ENCODE data around the gene GPRC5C. TPM values are rescaled to one million over a fixed set of nuclear protein-coding genes. Genes with fewer than 3 reads are reported as not detected.
A peak's percentile ranks its signal among the peaks of the same experiment; 100 is the strongest.

Gene GPRC5C
- total RNA-seq, 1 donor from 2014 or later = 13.5 TPM

DNA sequence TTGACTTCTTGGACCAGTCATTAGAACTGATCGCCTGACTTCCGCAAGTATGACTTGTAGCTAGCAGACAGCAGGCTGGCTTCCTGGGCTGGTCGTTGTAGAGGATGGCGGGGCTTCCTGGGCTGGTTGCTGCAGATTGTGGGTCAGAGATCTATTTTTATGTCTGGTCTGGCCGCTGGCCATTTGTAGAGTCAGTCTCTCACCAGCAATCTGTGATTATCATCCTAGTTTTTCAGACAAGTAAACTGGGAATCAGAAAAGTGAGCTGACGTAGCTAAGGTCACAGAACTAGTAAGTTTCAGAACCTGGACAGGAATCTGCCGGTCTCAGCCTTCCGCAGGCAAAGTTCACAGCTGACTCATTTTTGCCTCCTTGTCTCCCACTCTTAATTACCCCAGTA, 45.5 kb upstream of the GPRC5C start:
- Mint-ChIP-seq H3K9me3 (no peaks in the 10 kb centered on the region), H3K27me3 (ENCODE audit: insufficient read depth, low read depth) (peaks cover 13% of the 10 kb centered on the region), H3K36me3 (no peaks in the 10 kb centered on the region), H3K4me1 (peaks cover 14% of the 10 kb centered on the region), H3K4me3 (no peak overlapping the region), H3K27ac (no peak overlapping the region)
- TF ChIP-seq, protein P1, sequence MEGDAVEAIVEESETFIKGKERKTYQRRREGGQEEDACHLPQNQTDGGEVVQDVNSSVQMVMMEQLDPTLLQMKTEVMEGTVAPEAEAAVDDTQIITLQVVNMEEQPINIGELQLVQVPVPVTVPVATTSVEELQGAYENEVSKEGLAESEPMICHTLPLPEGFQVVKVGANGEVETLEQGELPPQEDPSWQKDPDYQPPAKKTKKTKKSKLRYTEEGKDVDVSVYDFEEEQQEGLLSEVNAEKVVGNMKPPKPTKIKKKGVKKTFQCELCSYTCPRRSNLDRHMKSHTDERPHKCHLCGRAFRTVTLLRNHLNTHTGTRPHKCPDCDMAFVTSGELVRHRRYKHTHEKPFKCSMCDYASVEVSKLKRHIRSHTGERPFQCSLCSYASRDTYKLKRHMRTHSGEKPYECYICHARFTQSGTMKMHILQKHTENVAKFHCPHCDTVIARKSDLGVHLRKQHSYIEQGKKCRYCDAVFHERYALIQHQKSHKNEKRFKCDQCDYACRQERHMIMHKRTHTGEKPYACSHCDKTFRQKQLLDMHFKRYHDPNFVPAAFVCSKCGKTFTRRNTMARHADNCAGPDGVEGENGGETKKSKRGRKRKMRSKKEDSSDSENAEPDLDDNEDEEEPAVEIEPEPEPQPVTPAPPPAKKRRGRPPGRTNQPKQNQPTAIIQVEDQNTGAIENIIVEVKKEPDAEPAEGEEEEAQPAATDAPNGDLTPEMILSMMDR (IDR thresholded peaks at IDR 0.05) = no peak
- TF ChIP-seq EZH2phosphoT487 (IDR thresholded peaks at IDR 0.05) = no peak
- TF ChIP-seq EZH2 (IDR thresholded peaks at IDR 0.05) = no peak
- no peak overlapping the region for H3K4me2 ChIP-seq
- no peak overlapping the region for H3K27ac ChIP-seq
- no peak for DNase-seq (ENCODE audit: low spot score)
- no peak overlapping the region for H2AFZ ChIP-seq (replicated peaks)
- no peaks in the 10 kb centered on the region for H3K9me3 ChIP-seq (ENCODE audit: low read depth)
- no peaks in the 10 kb centered on the region for H3K27me3 ChIP-seq
- H3K9ac ChIP-seq = no peak overlapping the region
- H3K79me2 ChIP-seq (ENCODE audit: low read depth) = no peaks in the 10 kb centered on the region
- no peaks in the 10 kb centered on the region for H3F3A ChIP-seq (ENCODE audit: low read depth)
- peaks cover 19% of the 10 kb centered on the region for H3K4me1 ChIP-seq
- H3K4me3 ChIP-seq = no peak overlapping the region
- no peaks in the 10 kb centered on the region for H3K36me3 ChIP-seq
- H4K20me1 ChIP-seq (ENCODE audit: low read depth) = no peaks in the 10 kb centered on the region

DNA sequence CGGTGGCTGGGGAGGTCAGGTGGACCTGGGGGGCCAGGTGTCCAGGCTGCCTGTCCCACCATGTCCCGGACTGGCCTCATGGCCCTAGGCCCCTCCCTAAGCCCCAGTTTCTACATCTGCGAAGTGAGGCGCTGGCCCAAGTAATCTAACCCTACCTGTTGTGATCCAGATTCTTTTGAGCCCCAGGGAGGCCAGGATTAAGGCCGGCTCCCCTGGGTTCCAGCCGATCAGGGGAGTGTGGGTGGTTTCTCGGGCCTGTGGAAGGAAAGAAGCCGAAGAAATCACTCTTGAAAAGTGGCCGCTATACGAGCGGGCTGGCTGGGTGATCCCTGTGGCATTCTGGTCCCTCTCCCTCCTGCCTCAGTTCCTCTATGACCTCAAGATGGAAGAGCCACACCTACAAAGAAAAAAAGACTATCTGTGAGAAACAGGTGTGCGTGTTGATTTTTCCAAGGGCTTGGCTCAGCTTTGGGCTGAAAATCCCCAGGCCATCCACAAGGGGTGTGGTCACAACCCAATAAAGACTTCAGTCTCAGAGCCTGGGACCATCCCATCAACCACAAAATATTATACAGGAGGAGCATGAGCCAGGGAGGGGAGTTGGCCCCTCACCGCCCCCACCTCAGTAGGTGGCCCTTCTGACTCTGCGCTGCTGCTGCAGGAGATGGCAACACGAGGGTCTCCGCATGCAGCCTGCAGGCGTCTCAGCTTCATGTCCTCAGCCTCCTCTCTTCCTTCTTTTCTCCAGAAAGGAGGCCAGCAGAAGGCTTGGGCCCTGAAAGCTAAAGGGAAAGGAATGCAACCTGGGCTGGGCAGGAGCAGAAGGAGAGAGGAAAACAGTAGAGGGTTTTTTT, 44.3 kb upstream of the GPRC5C start:
- Mint-ChIP-seq H3K36me3 (no peaks in the 10 kb centered on the region), H3K4me3 (no peak overlapping the region), H3K9me3 (no peaks in the 10 kb centered on the region), H3K4me1 (peaks cover 12% of the 10 kb centered on the region), H3K27me3 (ENCODE audit: insufficient read depth, low read depth) (peaks cover 13% of the 10 kb centered on the region), H3K27ac (no peak overlapping the region)
- Histone ChIP-seq H3K9me3 (ENCODE audit: low read depth) (no peaks in the 10 kb centered on the region), H3K4me3 (no peak overlapping the region), H3K36me3 (no peaks in the 10 kb centered on the region), H2AFZ (replicated peaks) (peak overlapping the region; percentile 55), H3K4me1 (peaks cover 19% of the 10 kb centered on the region), H3K79me2 (ENCODE audit: low read depth) (no peaks in the 10 kb centered on the region), H3K4me2 (no peak overlapping the region), H3K9ac (no peak overlapping the region), H3K27me3 (no peaks in the 10 kb centered on the region), H4K20me1 (ENCODE audit: low read depth) (no peaks in the 10 kb centered on the region), H3K27ac (no peak overlapping the region), H3F3A (ENCODE audit: low read depth) (no peaks in the 10 kb centered on the region)
- no peak for DNase-seq (ENCODE audit: low spot score)
- no peak for TF ChIP-seq EZH2 (IDR thresholded peaks at IDR 0.05)
- TF ChIP-seq, protein P1 (IDR thresholded peaks at IDR 0.05) = peak; percentile 27
- TF ChIP-seq EZH2phosphoT487 (IDR thresholded peaks at IDR 0.05) = no peak

DNA sequence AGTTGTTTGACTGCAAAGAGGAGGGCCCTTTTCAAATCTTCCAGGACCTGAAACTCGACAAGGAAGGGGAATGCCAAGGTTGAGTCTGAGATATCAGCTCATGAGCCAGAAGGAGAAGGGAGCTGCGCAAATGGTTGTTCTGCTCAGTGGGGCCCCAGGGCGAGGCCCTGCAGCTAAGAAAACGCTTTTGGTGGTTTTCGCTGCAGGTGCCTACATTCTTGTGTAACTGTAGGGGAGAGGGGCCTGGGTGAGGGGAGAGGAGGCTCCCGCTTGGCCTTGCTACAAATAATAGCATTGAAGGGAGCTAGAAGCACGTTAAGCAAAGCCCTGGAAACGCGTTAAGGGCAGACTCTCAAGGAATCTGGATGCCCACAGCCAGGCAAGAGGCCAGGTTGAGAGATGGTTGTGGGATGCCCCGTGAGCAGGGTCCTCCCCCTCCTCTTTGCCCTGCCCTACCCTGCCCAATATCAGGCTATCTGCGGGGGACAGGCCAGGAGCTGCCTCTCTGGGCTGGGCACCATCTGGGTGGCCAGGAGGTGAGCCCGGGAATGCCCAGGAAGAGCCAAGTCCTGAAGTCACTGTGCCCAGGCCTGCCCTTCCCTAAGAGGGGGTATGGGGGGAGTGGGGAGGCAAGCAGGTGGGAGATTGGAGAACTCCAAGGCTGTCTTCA, 42.7 kb upstream of the GPRC5C start:
- Histone ChIP-seq H3K79me2 (ENCODE audit: low read depth) (no peaks in the 10 kb centered on the region), H2AFZ (replicated peaks) (no peak overlapping the region), H3K4me2 (no peak overlapping the region), H3K4me3 (no peak overlapping the region), H3K9ac (no peak overlapping the region), H3K9me3 (ENCODE audit: low read depth) (no peaks in the 10 kb centered on the region), H3K36me3 (no peaks in the 10 kb centered on the region), H3F3A (ENCODE audit: low read depth) (no peaks in the 10 kb centered on the region), H4K20me1 (ENCODE audit: low read depth) (no peaks in the 10 kb centered on the region), H3K4me1 (peaks cover 19% of the 10 kb centered on the region), H3K27ac (no peak overlapping the region), H3K27me3 (no peaks in the 10 kb centered on the region)
- no peak for DNase-seq (ENCODE audit: low spot score)
- peaks cover 9% of the 10 kb centered on the region for H3K4me1 Mint-ChIP-seq
- H3K27me3 Mint-ChIP-seq (ENCODE audit: insufficient read depth, low read depth) = peaks cover 7% of the 10 kb centered on the region
- no peak for TF ChIP-seq EZH2 (IDR thresholded peaks at IDR 0.05)
- TF ChIP-seq EZH2phosphoT487 (IDR thresholded peaks at IDR 0.05) = no peak
- H3K9me3 Mint-ChIP-seq = no peaks in the 10 kb centered on the region
- H3K36me3 Mint-ChIP-seq = no peaks in the 10 kb centered on the region
- no peak overlapping the region for H3K4me3 Mint-ChIP-seq
- no peak overlapping the region for H3K27ac Mint-ChIP-seq
